ENCODE measurements around the gene CSTF1.

The CSTF1 gene

GRCh38 chr20:56429502-56429901 is 37.1 kb downstream of the CSTF1 start:
- Histone ChIP-seq H3K4me3 (no peak overlapping the region), H3K27me3 (ENCODE audit: low read depth) (no peaks in the 10 kb centered on the region), H3K36me3 (replicated peaks) (no peaks in the 10 kb centered on the region), H3K9me3 (no peaks in the 10 kb centered on the region), H3K4me1 (peaks cover 11% of the 10 kb centered on the region)
- DNase-seq (ENCODE audit: low spot score in 2 of 2): no peak
- in situ Hi-C loops (cut with MboI; ENCODE audit: low sequenced_read_pairs): no loop called here

DNA sequence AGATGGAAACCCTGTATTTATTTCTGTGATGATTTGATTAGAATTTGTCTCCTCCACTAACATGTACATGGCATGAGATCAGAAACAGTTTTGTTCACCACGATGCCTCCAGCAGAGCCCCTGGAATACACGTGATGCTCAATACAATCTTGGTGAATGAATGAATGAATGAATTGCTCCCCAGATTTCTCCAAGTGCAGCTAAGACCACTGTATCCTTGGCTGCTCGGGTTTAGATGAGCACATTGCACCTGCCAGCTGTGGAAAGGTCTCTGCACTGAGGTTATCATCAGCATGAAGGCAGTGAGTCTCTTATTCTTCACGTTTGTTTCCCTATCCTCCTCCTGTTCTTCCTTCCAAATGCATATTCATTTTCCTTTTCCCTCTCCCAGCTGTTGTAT is 37.5 kb downstream of the CSTF1 start:
- no peak for DNase-seq (ENCODE audit: low spot score in 2 of 2)

DNA sequence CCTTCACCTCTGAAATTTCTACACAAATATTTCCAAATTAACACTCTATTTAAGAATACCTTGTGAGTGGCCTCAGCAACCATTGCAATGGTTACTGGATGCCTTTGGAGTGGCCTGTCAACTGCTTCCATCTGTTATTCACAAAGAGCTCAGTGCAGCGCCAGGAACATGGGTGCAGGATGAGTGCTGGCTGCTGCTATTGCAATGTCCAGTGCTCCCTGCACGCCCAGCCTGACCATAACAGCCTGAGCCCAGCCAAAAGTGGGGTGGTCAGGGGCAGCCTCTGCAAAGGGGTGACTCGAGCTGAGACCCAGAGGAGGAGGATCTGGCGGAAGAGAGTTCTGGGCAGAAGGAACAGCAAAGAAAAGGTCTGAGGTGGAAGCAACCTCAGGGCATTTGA is 38.0 kb downstream of the CSTF1 start:
- H3K36me3 ChIP-seq (replicated peaks): no peaks in the 10 kb centered on the region
- no peak for DNase-seq (ENCODE audit: low spot score in 2 of 2)
- peaks cover 11% of the 10 kb centered on the region for H3K4me1 ChIP-seq
- in situ Hi-C loops (cut with MboI; ENCODE audit: low sequenced_read_pairs): no loop called here
- H3K4me3 ChIP-seq: no peak overlapping the region
- no peaks in the 10 kb centered on the region for H3K27me3 ChIP-seq (ENCODE audit: low read depth)
- no peaks in the 10 kb centered on the region for H3K9me3 ChIP-seq

More for the DNA sequence above, 37.5 kb downstream of the CSTF1 start:
- in situ Hi-C loops (cut with MboI; ENCODE audit: low sequenced_read_pairs): no loop called here
- H3K4me3 ChIP-seq: no peak overlapping the region
- peaks cover 11% of the 10 kb centered on the region for H3K4me1 ChIP-seq
- no peaks in the 10 kb centered on the region for H3K27me3 ChIP-seq (ENCODE audit: low read depth)
- no peaks in the 10 kb centered on the region for H3K36me3 ChIP-seq (replicated peaks)
- H3K9me3 ChIP-seq: no peaks in the 10 kb centered on the region

DNA sequence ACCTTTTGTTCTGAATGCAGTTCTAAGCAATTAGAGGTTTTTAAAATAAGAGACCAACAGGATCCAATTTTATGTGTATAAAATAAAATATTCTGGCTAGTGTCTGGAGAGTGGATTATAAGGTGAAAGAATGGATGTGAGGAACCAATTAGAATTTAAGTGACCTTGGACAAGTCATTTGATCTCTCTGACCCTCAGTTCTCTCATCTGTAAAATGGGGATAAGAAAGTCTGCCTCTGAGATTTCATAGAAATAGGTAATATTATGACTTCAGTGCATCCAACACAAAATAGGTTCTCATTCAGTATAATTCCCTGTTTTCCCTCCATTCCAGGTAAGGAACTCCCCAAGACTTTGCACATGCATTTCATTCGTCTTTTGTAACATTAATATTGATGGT is 38.5 kb downstream of the CSTF1 start:
- H3K9me3 ChIP-seq: no peaks in the 10 kb centered on the region
- no peaks in the 10 kb centered on the region for H3K36me3 ChIP-seq (replicated peaks)
- in situ Hi-C loops (cut with MboI; ENCODE audit: low sequenced_read_pairs): no loop called here
- peaks cover 11% of the 10 kb centered on the region for H3K4me1 ChIP-seq
- no peaks in the 10 kb centered on the region for H3K27me3 ChIP-seq (ENCODE audit: low read depth)
- H3K4me3 ChIP-seq: no peak overlapping the region
- no peak for DNase-seq (ENCODE audit: low spot score in 2 of 2)

- H3K4me3 ChIP-seq: no peak overlapping the region
- in situ Hi-C loops (cut with MboI; ENCODE audit: low sequenced_read_pairs): no loop called here
- DNase-seq (ENCODE audit: low spot score in 2 of 2): peak; percentile 62 to 77
- no peaks in the 10 kb centered on the region for H3K36me3 ChIP-seq (replicated peaks)
- no peaks in the 10 kb centered on the region for H3K9me3 ChIP-seq
- peaks cover 11% of the 10 kb centered on the region for H3K4me1 ChIP-seq
- H3K27me3 ChIP-seq (ENCODE audit: low read depth): no peaks in the 10 kb centered on the region
Measured at GRCh38 chr20:56431471-56431870, 39.0 kb downstream of the CSTF1 start.

DNA sequence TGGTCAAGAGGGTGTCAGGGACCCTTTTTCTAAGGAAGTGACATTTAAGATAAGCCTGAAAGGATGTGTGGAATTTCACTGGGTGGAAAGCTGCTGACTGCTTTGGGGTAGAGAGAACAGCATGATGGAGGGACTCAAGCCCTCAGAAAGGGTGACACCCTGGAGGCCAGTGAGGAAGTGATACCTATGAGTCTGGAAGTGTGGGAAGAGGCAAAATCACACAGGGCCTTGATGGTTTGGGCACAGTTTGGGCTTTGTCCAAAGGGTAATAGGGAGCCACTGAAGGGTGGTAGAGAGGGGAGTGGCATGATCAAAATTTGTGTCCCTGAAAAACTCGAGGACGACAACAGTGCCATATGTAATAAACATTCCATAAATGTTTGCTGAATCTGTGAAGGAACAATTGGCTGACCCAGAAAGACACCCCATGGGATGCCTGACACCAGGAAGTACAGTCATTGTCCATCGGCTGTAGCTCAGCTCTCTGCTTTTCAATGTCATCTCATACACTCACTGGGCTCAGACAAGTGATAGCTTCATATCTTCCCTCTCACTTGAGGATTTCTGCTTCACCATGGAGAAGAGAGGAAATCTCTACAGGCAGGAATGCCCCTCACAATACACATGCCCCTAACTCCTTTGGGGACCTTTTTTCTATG is 40.9 kb downstream of the CSTF1 start:
- Histone ChIP-seq H3K36me3 (replicated peaks) (no peaks in the 10 kb centered on the region), H3K4me3 (no peak overlapping the region), H3K9me3 (no peaks in the 10 kb centered on the region), H3K27me3 (ENCODE audit: low read depth) (no peaks in the 10 kb centered on the region), H3K4me1 (peaks cover 11% of the 10 kb centered on the region)
- no peak for DNase-seq (ENCODE audit: low spot score in 2 of 2)
- in situ Hi-C loops (cut with MboI; ENCODE audit: low sequenced_read_pairs): no loop called here

DNA sequence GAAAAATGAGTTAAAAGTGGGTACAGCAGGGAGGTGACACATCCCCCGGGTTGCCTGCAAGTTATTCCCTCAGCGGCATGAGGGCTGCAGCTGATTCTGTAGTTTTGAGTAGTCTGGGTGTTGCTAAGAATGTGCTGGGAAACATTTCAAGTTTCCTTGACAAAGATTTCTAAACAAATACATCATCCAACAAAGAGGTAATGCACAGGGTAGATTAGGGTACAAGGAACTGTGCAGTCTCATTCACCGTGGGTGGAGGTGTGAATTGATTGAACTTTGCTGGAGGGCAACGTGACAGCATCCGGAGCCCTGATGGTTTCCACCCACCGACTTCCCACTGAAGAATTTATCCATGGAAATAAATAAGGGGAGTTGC is 41.4 kb downstream of the CSTF1 start:
- H3K36me3 ChIP-seq (replicated peaks): no peaks in the 10 kb centered on the region
- H3K4me3 ChIP-seq: no peak overlapping the region
- H3K27me3 ChIP-seq (ENCODE audit: low read depth): no peaks in the 10 kb centered on the region
- no peak for DNase-seq (ENCODE audit: low spot score in 2 of 2)
- H3K9me3 ChIP-seq: no peaks in the 10 kb centered on the region
- peaks cover 11% of the 10 kb centered on the region for H3K4me1 ChIP-seq
- in situ Hi-C loops (cut with MboI; ENCODE audit: low sequenced_read_pairs): no loop called here

DNA sequence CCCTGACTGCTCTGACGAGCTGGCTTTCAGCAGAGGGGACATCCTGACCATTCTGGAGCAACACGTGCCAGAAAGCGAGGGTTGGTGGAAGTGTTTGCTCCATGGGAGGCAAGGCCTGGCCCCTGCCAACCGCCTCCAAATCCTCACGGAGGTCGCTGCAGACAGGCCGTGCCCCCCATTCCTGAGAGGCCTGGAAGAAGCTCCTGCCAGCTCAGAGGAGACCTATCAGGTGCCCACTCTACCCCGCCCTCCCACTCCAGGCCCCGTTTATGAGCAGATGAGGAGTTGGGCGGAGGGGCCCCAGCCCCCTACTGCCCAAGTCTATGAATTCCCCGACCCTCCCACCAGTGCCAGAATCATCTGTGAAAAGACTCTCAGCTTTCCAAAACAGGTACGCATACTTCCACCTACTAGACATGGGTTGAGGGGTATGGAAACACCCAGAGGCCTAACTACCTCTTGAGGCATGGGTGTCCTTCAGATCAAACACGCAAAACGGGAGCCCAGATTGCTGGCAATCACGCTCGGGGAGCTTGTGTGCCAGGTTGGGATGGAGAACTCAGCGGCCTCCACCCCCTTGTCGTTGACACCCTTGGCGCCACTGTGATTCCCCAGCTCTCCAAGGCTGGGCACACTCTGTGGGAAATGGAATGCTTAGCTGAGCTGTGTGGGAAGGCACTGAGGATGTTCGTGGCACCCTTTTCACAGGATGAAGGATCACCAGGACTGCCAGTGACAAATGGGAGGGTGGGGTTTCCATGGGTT is 44.9 kb downstream of the CSTF1 start:
- no peaks in the 10 kb centered on the region for H3K36me3 ChIP-seq (replicated peaks)

GRCh38 chr20:56438284-56438683 is 45.8 kb downstream of the CSTF1 start:
- no peak for DNase-seq (ENCODE audit: low spot score in 2 of 2)
- no peaks in the 10 kb centered on the region for H3K27me3 ChIP-seq (ENCODE audit: low read depth)
- no peaks in the 10 kb centered on the region for H3K36me3 ChIP-seq (replicated peaks)
- no peaks in the 10 kb centered on the region for H3K4me1 ChIP-seq
- in situ Hi-C loops (cut with MboI; ENCODE audit: low sequenced_read_pairs): no loop called here
- no peak overlapping the region for H3K4me3 ChIP-seq
- H3K9me3 ChIP-seq: no peaks in the 10 kb centered on the region

More for the DNA sequence above, 44.9 kb downstream of the CSTF1 start:
- Histone ChIP-seq H3K9me3 (no peaks in the 10 kb centered on the region), H3K27me3 (ENCODE audit: low read depth) (no peaks in the 10 kb centered on the region), H3K4me3 (no peak overlapping the region), H3K4me1 (no peaks in the 10 kb centered on the region)
- DNase-seq (ENCODE audit: low spot score in 2 of 2): no peak
- in situ Hi-C loops (cut with MboI; ENCODE audit: low sequenced_read_pairs): no loop called here

DNA sequence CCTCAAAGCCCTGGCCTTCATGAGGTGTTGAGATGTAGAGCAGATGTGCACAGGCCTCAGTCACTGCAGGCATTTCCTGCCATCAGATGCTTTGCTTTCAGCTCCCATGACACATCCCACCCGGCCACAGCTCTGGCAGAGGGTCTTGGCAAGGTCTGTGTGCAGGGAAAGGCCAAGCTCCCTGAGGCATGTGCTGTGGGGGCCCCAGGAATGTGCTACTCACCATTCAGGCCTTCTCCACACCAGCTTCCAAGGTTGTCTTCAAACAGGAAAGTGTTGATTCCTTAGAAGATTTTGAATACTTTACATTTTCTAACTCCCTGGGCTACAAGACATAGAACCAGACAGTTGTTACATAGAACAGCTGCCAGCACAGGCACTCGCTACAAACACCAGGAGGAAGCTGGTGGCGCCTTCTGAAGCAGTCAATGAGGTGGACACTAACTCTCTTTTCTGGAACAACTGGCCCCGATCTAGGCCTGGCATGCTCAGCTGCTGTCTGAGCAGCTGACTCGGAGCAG is 47.4 kb downstream of the CSTF1 start:
- in situ Hi-C loops (cut with MboI; ENCODE audit: low sequenced_read_pairs): no loop called here
- H3K27me3 ChIP-seq (ENCODE audit: low read depth): no peaks in the 10 kb centered on the region
- H3K9me3 ChIP-seq: no peaks in the 10 kb centered on the region
- H3K4me3 ChIP-seq: no peak overlapping the region
- DNase-seq (ENCODE audit: low spot score in 2 of 2): no peak
- no peaks in the 10 kb centered on the region for H3K36me3 ChIP-seq (replicated peaks)
- H3K4me1 ChIP-seq: no peaks in the 10 kb centered on the region

DNA sequence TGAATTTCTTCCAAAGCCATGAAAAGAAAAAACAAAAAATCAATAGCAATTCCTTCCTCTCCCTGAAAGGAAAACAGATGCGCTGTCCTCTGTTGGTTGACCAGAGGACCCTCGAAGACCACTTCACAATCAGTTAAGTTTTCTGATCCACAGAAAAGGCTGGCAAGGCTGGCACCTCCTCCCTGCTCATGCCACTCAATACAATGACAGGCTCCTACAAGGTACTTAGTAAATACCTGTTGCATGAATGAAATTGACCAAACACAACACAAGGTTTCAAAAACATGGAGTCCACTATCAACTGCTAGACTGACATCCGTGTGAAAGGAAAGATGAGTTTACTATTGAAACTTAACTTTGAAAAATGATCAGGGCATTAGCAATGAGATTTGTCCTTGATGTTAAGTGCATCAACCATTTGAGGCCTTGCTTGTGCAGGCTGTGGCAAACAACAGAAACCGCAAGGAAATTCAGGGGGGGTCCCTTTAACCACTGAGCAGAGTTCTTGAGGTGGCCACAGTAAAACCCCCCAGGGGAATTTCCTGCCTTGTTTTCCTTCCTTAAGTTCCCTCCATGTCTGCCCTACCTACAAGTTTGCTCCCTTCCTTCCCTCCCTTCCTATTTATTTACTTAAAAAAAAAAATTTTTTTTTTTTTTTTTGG is 48.0 kb downstream of the CSTF1 start:
- Histone ChIP-seq H3K9me3 (no peaks in the 10 kb centered on the region), H3K4me3 (no peak overlapping the region), H3K36me3 (replicated peaks) (no peaks in the 10 kb centered on the region), H3K27me3 (ENCODE audit: low read depth) (no peaks in the 10 kb centered on the region), H3K4me1 (no peaks in the 10 kb centered on the region)
- DNase-seq (ENCODE audit: low spot score in 2 of 2): no peak
- in situ Hi-C loops (cut with MboI; ENCODE audit: low sequenced_read_pairs): no loop called here

- in situ Hi-C loops (cut with MboI; ENCODE audit: low sequenced_read_pairs): no loop called here
- Histone ChIP-seq H3K4me3 (no peak overlapping the region), H3K9me3 (no peaks in the 10 kb centered on the region), H3K36me3 (replicated peaks) (no peaks in the 10 kb centered on the region), H3K27me3 (ENCODE audit: low read depth) (no peaks in the 10 kb centered on the region), H3K4me1 (no peaks in the 10 kb centered on the region)
- no peak for DNase-seq (ENCODE audit: low spot score in 2 of 2)
Measured at GRCh38 chr20:56442389-56443365, 50.2 kb downstream of the CSTF1 start.

Measured in HAP-1 (cell line).